Calu3 (cell line): ENCODE measurements around the gene HLA-B. TPM values are rescaled to one million over a fixed set of nuclear protein-coding genes. Genes with fewer than 3 reads are reported as not detected.

Experiments
- BruUV-seq: library from RNA; stranded (reverse); fragments of 400-500 nt; replicated peaks from 2 replicates; lab custom pipeline; 2021; lab: Mats Ljungman, UMichigan
- CTCF ChIA-PET: fragments of 300-600 bp; sonication (Branson Sonifier 250); formaldehyde crosslinking; loops from one replicate; lab custom pipeline; 2022; ENCODE audit warnings: antibody characterized with exemption; lab: Charles Lee
- DNase-seq: peaks from one replicate; pipeline ENCODE4 v3.0.0; 2022
- H3K27ac Mint-ChIP-seq: one replicate; pipeline ENCODE4 v1.8.0; 2022; ENCODE audit warnings: mixed read lengths; ENCODE audit not compliant: unreplicated experiment
- H3K27me3 Mint-ChIP-seq: one replicate; pipeline ENCODE4 v1.8.0; 2022; ENCODE audit warnings: mixed read lengths; ENCODE audit not compliant: unreplicated experiment
- H3K36me3 Mint-ChIP-seq: one replicate; pipeline ENCODE4 v1.8.0; 2022; ENCODE audit warnings: mild to moderate bottlenecking, moderate library complexity, mixed read lengths; ENCODE audit not compliant: insufficient read depth, unreplicated experiment
- H3K4me1 Mint-ChIP-seq: one replicate; pipeline ENCODE4 v1.8.0; 2022; ENCODE audit warnings: mild to moderate bottlenecking, low read depth, mixed read lengths; ENCODE audit not compliant: unreplicated experiment
- H3K4me3 Mint-ChIP-seq: one replicate; pipeline ENCODE4 v1.8.0; 2022; ENCODE audit warnings: mild to moderate bottlenecking, low read depth, moderate library complexity, mixed read lengths; ENCODE audit not compliant: unreplicated experiment
- H3K9me3 Mint-ChIP-seq: one replicate; pipeline ENCODE4 v1.8.0; 2022; ENCODE audit warnings: low read depth, mixed read lengths; ENCODE audit not compliant: unreplicated experiment
- CTCF ChIP-seq: fragments of 200-600 bp; IDR thresholded peaks from one replicate; pipeline ENCODE4 v1.8.0; 2022; ENCODE audit warnings: antibody characterized with exemption; ENCODE audit not compliant: unreplicated experiment
- intact Hi-C: fragments of 100-400 bp; cut with micrococcal nuclease; formaldehyde crosslinking; loops from one replicate; pipeline ENCODE4 v1.10.0; 2022; ENCODE audit not compliant: unreplicated experiment
- total RNA-seq: library from RNA; stranded (reverse); gene quantifications from 2 replicates; pipeline ENCODE4 v1.2.3, GENCODE V29; 2022

HLA-B gene
- total RNA-seq, 1 experiment from 2014 or later, result 1,078 TPM

- peaks cover 30% of the 10 kb centered on the region for H3K36me3 Mint-ChIP-seq
- no peaks in the 10 kb centered on the region for H3K4me1 Mint-ChIP-seq
- H3K4me3 Mint-ChIP-seq, result no peak overlapping the region
- TF ChIP-seq CTCF, result no peak
- no peak overlapping the region for H3K27ac Mint-ChIP-seq
- intact Hi-C loops, result loop anchor here (1.0 kb wide), 1 partner anchor 84 kb away; no protein-coding TSS in a partner anchor
- no peaks in the 10 kb centered on the region for H3K9me3 Mint-ChIP-seq
- no peak for DNase-seq
- CTCF ChIA-PET, result interaction anchor here (0.7 kb wide), 1 partner anchor 750 kb away, joined by 9 read pairs; no protein-coding TSS in a partner anchor
- peaks cover 66% of the 10 kb centered on the region for H3K27me3 Mint-ChIP-seq
- no TSS peak for BruUV-seq
Observed at GRCh38 chr6:31352683-31353383, 4.1 kb downstream of the HLA-B start.

- CTCF ChIA-PET, result interaction anchor here (0.7 kb wide), 1 partner anchor 106 kb away, joined by 3 read pairs; no protein-coding TSS in a partner anchor
- no peak for TF ChIP-seq CTCF
- Mint-ChIP-seq H3K4me3 (no peak overlapping the region), H3K27me3 (peaks cover 66% of the 10 kb centered on the region), H3K9me3 (no peaks in the 10 kb centered on the region), H3K27ac (no peak overlapping the region), H3K4me1 (no peaks in the 10 kb centered on the region), H3K36me3 (peaks cover 24% of the 10 kb centered on the region)
- no peak for DNase-seq
- intact Hi-C loops, result no loop called here
- BruUV-seq, result no TSS peak
Observed at GRCh38 chr6:31352310-31352682, 4.7 kb downstream of the HLA-B start.

GRCh38 chr6:31351401-31352309, 5.3 kb downstream of the HLA-B start:
- peaks cover 69% of the 10 kb centered on the region for H3K27me3 Mint-ChIP-seq

GRCh38 chr6:31351033-31351380, 6.0 kb downstream of the HLA-B start:
- no peaks in the 10 kb centered on the region for H3K9me3 Mint-ChIP-seq
- CTCF ChIA-PET, result no interaction called here
- BruUV-seq, result no TSS peak
- H3K4me3 Mint-ChIP-seq, result no peak overlapping the region
- H3K27me3 Mint-ChIP-seq, result peaks cover 75% of the 10 kb centered on the region
- no peaks in the 10 kb centered on the region for H3K4me1 Mint-ChIP-seq
- no peak overlapping the region for H3K27ac Mint-ChIP-seq
- no peak for TF ChIP-seq CTCF
- H3K36me3 Mint-ChIP-seq, result peaks cover 11% of the 10 kb centered on the region
- DNase-seq, result no peak
- intact Hi-C loops, result no loop called here

More at GRCh38 chr6:31351401-31352309, 5.3 kb downstream of the HLA-B start:
- no peak for TF ChIP-seq CTCF
- no peaks in the 10 kb centered on the region for H3K4me1 Mint-ChIP-seq
- CTCF ChIA-PET, result interaction anchor here (0.7 kb wide), 1 partner anchor 106 kb away, joined by 3 read pairs; no protein-coding TSS in a partner anchor
- no peak for DNase-seq
- no TSS peak for BruUV-seq
- no peaks in the 10 kb centered on the region for H3K9me3 Mint-ChIP-seq
- H3K4me3 Mint-ChIP-seq, result no peak overlapping the region
- intact Hi-C loops, result no loop called here
- peaks cover 18% of the 10 kb centered on the region for H3K36me3 Mint-ChIP-seq
- H3K27ac Mint-ChIP-seq, result no peak overlapping the region
